ENCODE results near the gene TIMP1.

GRCh38 chrX:47634871-47635575, 52.8 kb downstream of the TIMP1 start:
- no peak for TF ChIP-seq CTCF (optimal IDR thresholded peaks at IDR 0.05 in 1 of 3, IDR thresholded peaks at IDR 0.05 in 1 of 3, conservative IDR thresholded peaks at IDR 0.05 in 1 of 3; ENCODE audit: extremely low read depth in 1 of 3, insufficient read depth in 2 of 3, low read length in 3 of 3)
- no peak for TF ChIP-seq EZH2 (IDR thresholded peaks at IDR 0.05; ENCODE audit: low read length)
